Right renal cortex interstitium (tissue), 3 donors: ENCODE results near the gene SMARCE1. TPM values are rescaled to one million over a fixed set of nuclear protein-coding genes. Genes with fewer than 3 reads are reported as not detected.
"Not testable (repeated sequence)": the region's sequence is repeated elsewhere in the genome, so short reads cannot be mapped to it uniquely, and the experiment has no call there.

Experiments used
- DNase-seq, 3 donors: peaks; one replicate each; pipeline ENCODE4 v3.0.0-alpha.2; 2013; ENCODE audit warnings: low read depth in 3 of 3, low spot score in 2 of 3
- polyA plus RNA-seq, 3 donors: library from polyadenylated mRNA; unstranded; fragments of 120-200 nt; gene quantifications; one replicate each; pipeline ENCODE4 v1.2.1, GENCODE V29; 2013; ENCODE audit not compliant: insufficient read length in 3 of 3

SMARCE1 gene
- polyA plus RNA-seq, 3 donors: 272 to 303 (median 302) TPM

DNA sequence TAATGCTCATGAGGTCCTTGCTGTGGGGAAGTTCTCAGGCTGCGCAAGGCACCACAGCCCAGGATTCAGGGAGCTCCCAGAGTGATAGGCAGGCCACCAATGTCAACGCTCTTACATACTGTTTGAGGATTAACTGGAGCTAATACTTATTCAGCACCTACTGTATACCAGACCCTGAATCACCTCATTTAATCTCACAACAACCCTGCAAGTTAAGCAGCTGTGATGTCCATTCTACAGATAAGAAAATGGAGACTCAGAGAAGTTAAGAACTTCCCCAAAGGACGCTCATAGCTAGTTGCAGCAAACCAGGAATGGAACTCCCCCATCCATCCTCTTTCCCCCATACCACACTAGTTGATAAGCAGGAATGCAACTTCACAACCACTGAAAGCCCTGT, 56.9 kb downstream of the SMARCE1 start:
- DNase-seq: no peak

DNA sequence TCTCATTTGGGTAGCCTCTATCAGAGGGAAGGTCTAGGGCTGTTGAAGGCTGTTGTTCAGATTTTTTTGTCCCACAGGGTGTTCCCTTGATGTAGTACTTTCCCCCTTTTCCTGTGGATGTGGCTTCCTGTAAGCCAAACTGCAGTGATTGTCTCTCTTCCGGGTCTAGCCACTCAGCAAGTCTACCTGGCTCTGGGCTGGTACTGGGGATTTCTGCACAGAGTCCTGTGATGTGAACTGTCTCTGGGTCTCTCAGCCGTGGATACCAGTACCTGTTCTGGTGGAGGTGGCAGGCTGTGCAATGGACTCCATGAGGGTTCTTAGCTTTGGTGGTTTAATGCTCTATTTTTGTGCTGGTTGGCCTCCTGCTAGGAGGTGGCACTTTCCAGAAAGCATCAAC, 59.1 kb downstream of the SMARCE1 start:
- no peak for DNase-seq

DNA sequence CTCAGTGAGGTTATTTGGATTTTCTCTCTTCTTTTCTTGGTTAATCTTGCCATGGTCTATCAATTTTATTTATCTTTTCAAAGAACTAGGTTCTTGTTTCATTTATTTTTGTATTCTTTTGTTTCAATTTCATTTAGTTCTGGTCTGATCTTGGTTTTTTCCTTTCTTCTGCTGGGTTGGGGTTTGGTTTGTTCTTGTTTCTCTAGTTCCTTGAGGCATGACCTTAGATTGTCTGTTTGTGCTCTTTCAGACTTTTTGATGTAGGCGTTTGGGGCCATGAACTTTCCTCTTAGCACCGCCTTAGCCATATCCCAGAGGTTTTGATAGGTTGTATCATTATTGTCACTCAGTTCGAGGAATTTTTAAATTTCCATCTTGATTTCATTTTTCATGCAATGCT, 61.4 kb downstream of the SMARCE1 start:
- DNase-seq: not testable (repeated sequence)

DNA sequence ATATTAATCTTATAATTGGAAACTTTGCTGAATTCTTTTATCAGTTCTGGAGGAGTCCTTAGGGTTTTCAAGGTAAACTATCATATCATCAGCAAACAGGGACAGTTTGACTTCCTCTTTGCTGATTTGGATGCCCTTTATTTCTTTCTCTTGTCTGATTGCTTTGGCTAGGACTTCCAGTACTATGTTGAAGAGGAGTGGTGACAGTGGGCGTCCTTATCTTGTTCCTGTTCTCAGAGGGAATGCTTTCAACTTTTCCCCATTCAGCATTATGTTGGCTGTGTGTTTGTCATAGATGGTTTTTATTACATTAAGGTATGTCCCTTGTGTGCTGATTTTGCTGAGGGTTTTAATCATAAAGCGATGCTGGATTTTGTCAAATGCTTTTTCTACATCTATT, 62.7 kb downstream of the SMARCE1 start:
- not testable (repeated sequence) for DNase-seq

DNA sequence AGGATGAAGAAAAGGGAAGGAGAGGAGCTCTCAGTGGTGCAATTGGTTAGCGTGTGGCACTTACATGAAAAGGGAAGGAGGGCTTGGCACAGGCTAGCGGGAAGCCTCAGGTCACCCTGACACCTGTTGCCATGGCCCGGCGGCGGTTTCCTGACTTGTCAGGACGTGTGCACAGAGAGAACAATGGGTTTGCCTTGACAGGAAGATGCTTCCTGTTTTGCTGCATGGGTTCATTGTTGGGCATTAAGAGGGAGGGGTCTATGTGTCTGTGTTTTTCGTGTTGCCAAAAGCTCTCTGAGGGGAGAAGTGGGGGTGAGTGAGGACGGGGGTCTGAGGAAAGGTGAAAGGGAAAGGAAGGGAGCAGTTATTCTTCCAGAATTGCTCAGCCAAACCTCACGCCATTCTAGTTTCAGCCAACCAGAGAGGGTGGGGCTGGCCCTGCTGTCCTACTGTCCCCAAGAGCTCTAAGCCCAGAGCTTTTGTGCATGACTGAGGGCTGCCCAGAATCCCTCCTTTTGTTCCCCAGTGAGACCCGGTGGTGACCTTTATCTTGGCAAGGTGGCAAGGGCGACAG, 65.2 kb downstream of the SMARCE1 start:
- DNase-seq: no peak

DNA sequence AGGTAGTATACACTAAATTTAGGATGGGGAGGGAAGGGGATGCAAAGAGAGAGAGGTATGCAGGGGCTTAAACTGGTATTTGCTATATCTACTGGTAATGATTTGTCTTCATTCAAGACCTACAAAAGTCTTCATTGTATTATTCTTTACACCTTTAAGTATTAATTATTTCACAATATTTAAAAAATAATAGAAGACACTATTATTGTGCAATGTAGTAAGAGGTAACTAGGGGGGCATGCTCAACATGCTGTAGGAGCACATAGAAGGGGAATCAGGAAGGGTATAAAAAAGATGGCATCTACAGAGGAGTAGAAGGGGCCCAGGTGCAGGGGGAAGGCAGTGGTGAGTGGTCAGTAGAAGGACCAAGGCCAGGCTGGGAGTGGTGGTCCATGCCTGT, 67.5 kb downstream of the SMARCE1 start:
- DNase-seq: no peak

DNA sequence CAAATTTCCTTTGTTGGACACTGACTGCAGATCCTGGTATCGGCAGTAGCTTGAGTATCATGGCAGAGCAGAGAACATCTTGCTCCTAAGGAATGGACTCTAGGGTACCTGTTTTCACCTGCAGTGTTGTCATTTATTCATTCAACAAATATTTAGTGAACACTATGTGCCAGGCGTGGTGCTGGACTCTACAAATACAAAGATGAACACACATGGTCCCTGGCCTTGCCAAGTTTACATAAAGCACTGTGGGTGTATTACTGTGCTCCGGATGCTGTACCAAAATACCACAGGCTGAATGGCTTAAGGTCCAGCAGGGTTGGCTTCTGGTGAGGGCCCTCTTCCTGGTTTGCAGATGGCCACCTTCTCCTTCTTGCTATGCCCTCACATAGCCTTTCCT, 68.1 kb downstream of the SMARCE1 start:
- DNase-seq: no peak

DNA sequence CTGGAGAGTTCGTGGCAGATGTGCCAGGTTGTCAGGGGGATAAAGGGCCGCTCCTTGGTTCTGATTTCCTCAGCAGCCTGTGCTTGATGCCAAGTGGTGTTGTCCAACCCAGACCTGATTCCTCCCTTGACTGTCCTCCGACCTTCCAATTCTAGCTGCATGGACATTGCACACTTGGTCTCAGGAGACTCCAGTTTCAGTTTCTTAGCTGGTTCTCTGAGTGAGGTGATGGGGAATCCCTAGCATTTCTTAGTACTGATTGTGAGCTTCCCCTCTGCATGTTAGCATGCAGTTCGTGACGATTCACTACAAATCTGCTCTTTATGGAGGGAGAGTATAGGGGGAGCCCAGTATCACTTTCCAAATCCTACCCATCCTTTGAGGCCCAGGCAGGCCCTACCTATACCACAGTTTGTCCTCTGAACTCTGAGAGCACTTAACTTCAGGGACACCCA, 70.0 kb downstream of the SMARCE1 start:
- no peak for DNase-seq

DNA sequence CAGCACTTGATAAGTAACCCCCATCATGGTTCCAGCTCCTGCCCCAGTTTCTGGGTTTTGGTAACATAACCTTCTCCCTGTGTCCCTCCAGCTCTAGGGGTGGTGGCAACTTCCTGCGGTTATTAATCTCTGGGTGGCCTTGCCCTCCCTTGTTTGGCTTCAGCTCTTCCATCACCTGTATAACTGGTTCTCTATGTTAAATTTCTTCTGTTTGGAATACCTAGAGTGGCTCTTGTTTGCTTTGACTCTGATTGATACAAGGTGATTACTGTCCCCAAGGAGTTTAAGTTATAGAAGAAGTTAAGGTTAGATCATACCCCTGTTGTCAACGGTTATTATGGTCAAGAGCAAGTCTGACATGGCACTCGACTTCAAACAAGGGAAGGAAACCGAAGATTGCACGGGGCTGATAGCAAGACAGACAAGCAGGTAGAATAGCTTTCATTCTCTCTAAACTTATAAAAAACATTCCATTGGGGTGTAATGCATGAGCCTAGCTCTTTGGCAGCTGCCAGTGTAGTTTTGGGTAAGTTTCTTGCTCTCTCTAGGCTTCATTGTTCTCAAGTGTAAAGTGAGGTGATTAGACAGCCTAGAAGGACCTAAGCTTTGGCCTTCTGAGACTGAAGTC, 71.4 kb downstream of the SMARCE1 start:
- DNase-seq: no peak

Other genes with a start within 250 kb of the SMARCE1 start
- gene TOP2A, start 229.9 kb downstream of the SMARCE1 start, polyA plus RNA-seq: 100 to 1,000 TPM; 163 to 174 (median 168) TPM
- 100 to 1,000 TPM; 340 to 390 (median 388) TPM for gene IGFBP4, start 204.4 kb downstream of the SMARCE1 start, polyA plus RNA-seq
- gene TNS4, start 146.2 kb downstream of the SMARCE1 start, polyA plus RNA-seq: under 1 TPM in 2 of 3 donors, not detected in 1; 0.06 to 0.17 TPM
- gene CCR7, start 82.3 kb downstream of the SMARCE1 start, polyA plus RNA-seq: under 1 TPM; 0.21 to 0.40 (median 0.24) TPM
- under 1 TPM in 2 of 3 donors, not detected in 1; 0.14 to 0.24 TPM for gene KRT222, start 17.4 kb upstream of the SMARCE1 start, polyA plus RNA-seq
- gene KRT24, start 55.9 kb upstream of the SMARCE1 start, polyA plus RNA-seq: not detected
- under 1 TPM in 2 of 3 donors, not detected in 1; 0.07 TPM for gene KRT25, start 107.5 kb upstream of the SMARCE1 start, polyA plus RNA-seq
- not detected for gene KRT26, start 124.4 kb upstream of the SMARCE1 start, polyA plus RNA-seq
- not detected for gene KRT27, start 134.7 kb upstream of the SMARCE1 start, polyA plus RNA-seq
- gene KRT28, start 152.1 kb upstream of the SMARCE1 start, polyA plus RNA-seq: not detected
- gene KRT10, start 174.8 kb upstream of the SMARCE1 start, polyA plus RNA-seq: 10 to 100 TPM; 33.0 to 44.7 (median 41.0) TPM
- not detected for gene KRT12, start 219.4 kb upstream of the SMARCE1 start, polyA plus RNA-seq
- gene KRT20, start 237.4 kb upstream of the SMARCE1 start, polyA plus RNA-seq: under 1 TPM in 2 of 3 donors, not detected in 1; 0.17 to 0.37 TPM